Measurements from ENCODE around the gene AUTS2. TPM values are rescaled to one million over a fixed set of nuclear protein-coding genes. Genes with fewer than 3 reads are reported as not detected.

The AUTS2 gene
- total RNA-seq, 2 experiments from 2014 or later: 16.9 to 17.7 TPM

- ChIA-PET CTCF (no interaction called here), POLR2A (interaction anchor here (1.0 kb wide), 1 partner anchor 17 kb away, joined by 3 read pairs; no protein-coding TSS in a partner anchor)
- no peak for DNase-seq
- Mint-ChIP-seq H3K4me3 (no peak overlapping the region), H3K4me1 (no peaks in the 10 kb centered on the region), H3K27ac (no peak overlapping the region), H3K27me3 (no peaks in the 10 kb centered on the region), H3K9me3 (peaks cover 4% of the 10 kb centered on the region), H3K36me3 (ENCODE audit: low read depth) (no peaks in the 10 kb centered on the region)
These were observed 1032.7 kb downstream of the AUTS2 start for GRCh38 chr7:70630818-70631457.

- CTCF ChIA-PET: no interaction called here
- H3K27ac Mint-ChIP-seq: no peak overlapping the region
These were observed 1033.4 kb downstream of the AUTS2 start for GRCh38 chr7:70631718-70632117.

DNA sequence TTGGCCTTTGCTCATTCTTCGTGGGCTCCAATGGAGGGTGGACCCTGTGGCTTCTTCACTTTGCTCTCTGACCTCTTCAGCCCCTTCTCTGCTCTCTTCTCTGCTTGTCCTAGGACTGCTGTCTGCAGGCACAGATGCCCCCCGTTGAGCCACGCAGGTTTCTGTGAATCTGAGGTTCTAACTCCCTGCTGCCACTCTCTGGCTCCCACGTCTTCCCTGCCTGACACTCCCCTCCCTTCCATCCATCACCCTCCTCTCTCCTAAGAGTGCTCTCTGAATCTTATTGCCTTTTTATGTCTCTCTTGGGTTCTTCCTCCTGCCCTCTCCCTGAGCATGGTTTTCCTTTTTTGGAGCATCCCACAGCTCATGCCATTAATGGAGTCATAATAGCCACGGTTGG, 1034.1 kb downstream of the AUTS2 start:
- Mint-ChIP-seq H3K4me1 (no peaks in the 10 kb centered on the region), H3K27me3 (no peaks in the 10 kb centered on the region), H3K9me3 (no peaks in the 10 kb centered on the region), H3K4me3 (no peak overlapping the region), H3K27ac (no peak overlapping the region), H3K36me3 (ENCODE audit: low read depth) (no peaks in the 10 kb centered on the region)
- CTCF ChIA-PET: no interaction called here
- POLR2A ChIA-PET: no interaction called here
- DNase-seq: no peak

More at GRCh38 chr7:70631718-70632117, 1033.4 kb downstream of the AUTS2 start:
- Mint-ChIP-seq H3K27me3 (no peaks in the 10 kb centered on the region), H3K9me3 (peaks cover 1% of the 10 kb centered on the region), H3K4me3 (no peak overlapping the region), H3K4me1 (no peaks in the 10 kb centered on the region), H3K36me3 (ENCODE audit: low read depth) (no peaks in the 10 kb centered on the region)
- POLR2A ChIA-PET: no interaction called here
- no peak for DNase-seq

DNA sequence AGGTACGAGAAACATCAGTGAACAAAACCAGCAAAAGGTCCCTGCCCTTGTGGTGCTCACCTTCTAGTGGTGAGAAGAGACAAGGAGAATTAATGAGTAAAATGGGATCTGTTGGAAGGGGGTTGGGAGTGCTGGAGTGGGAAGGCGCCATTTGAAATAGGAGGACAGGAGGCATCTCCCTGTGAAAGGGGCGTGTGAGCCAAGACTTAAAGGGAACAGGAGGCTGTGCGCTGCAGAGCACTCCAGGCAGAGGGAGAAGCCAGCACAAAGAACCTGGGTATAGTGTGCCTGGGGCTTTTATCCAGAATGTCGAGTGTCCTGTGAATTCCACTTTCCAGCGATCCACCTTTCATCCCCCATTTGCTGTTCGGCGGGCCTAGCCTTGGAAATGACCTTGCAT, 1035.8 kb downstream of the AUTS2 start:
- Mint-ChIP-seq H3K27me3 (no peaks in the 10 kb centered on the region), H3K9me3 (no peaks in the 10 kb centered on the region), H3K27ac (no peak overlapping the region), H3K4me3 (no peak overlapping the region), H3K4me1 (no peaks in the 10 kb centered on the region), H3K36me3 (ENCODE audit: low read depth) (no peaks in the 10 kb centered on the region)
- ChIA-PET CTCF (interaction anchor here (1.4 kb wide), 1 partner anchor 14 kb away, joined by 4 read pairs; no protein-coding TSS in a partner anchor), POLR2A (no interaction called here)
- DNase-seq: no peak

DNA sequence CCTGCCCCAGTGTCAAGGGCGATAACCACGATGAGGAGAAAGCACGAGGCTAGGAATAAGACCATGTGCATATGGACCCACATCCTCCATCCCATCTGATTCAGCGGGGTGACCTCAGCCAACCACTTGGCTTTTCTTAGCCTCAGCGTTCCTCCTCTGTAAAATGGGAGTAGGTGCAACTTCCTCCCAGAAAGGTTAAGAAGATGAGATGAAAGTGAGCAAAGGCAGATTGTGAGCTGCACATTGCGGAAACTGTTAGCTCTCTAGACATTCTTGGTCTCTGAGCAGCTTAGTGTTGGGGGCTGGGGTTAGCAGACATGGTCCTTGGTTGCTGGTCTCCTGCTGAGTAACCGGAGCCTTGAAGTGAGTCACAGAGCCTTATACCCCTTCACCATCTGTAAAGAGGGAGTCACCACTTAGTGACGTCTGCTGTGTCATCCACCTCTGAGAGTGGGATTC, 1036.4 kb downstream of the AUTS2 start:
- no peak for DNase-seq
- CTCF ChIA-PET: interaction anchor here (1.4 kb wide), 1 partner anchor 14 kb away, joined by 4 read pairs; no protein-coding TSS in a partner anchor
- H3K4me1 Mint-ChIP-seq: no peaks in the 10 kb centered on the region
- H3K27me3 Mint-ChIP-seq: no peaks in the 10 kb centered on the region
- no peak overlapping the region for H3K4me3 Mint-ChIP-seq
- no peaks in the 10 kb centered on the region for H3K36me3 Mint-ChIP-seq (ENCODE audit: low read depth)
- H3K27ac Mint-ChIP-seq: no peak overlapping the region
- POLR2A ChIA-PET: no interaction called here
- H3K9me3 Mint-ChIP-seq: no peaks in the 10 kb centered on the region

DNA sequence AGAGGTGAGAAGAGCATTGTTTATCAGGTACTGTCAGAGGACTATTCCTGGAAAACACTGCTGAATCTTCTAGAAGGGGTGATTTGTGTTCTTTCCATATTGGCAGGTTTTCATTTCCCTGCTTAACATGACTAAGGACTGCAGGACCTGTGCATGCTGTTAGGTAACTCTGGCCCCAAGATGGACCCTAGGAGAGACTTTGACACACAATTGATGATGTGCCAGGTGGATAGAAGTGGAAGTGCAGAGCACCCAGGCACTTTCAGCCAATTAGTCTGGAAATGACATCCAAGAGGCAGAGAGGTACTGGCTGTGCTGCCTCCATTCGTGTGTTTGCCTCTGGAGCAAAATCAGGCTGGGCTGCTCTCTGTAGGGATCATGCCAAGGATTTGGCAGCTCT, 1037.4 kb downstream of the AUTS2 start:
- CTCF ChIA-PET: interaction anchor here (1.4 kb wide), 1 partner anchor 13 kb away, joined by 4 read pairs; no protein-coding TSS in a partner anchor

DNA sequence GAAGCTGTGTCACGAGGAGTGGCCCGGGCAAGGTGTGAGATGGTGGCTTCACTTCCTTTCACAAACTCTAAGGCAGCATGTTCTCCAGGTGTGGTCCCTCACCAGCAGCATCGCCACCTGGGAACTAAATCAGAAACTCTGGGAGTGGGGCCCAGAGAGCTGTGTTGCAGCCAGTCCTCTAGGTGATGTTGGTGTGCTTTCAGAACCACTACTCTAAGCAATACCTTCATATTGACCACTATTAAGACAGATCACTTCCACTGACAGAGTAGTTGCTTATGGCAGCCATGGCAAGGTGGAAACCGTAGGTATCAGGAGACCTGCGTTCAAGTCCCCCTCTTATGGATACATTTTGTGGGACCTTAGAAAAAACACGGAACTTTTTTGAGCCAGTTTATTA, 1037.9 kb downstream of the AUTS2 start:
- Mint-ChIP-seq H3K4me1 (no peaks in the 10 kb centered on the region), H3K9me3 (no peaks in the 10 kb centered on the region), H3K36me3 (ENCODE audit: low read depth) (no peaks in the 10 kb centered on the region), H3K4me3 (no peak overlapping the region), H3K27ac (no peak overlapping the region), H3K27me3 (no peaks in the 10 kb centered on the region)
- ChIA-PET CTCF (no interaction called here), POLR2A (no interaction called here)
- no peak for DNase-seq

More for the DNA sequence above, 1037.4 kb downstream of the AUTS2 start:
- no peak for DNase-seq
- Mint-ChIP-seq H3K27ac (no peak overlapping the region), H3K9me3 (no peaks in the 10 kb centered on the region), H3K4me3 (no peak overlapping the region), H3K4me1 (no peaks in the 10 kb centered on the region), H3K36me3 (ENCODE audit: low read depth) (no peaks in the 10 kb centered on the region), H3K27me3 (no peaks in the 10 kb centered on the region)
- POLR2A ChIA-PET: no interaction called here

GRCh38 chr7:70637726-70638125, 1039.5 kb downstream of the AUTS2 start:
- no peak overlapping the region for H3K4me3 Mint-ChIP-seq
- H3K4me1 Mint-ChIP-seq: no peaks in the 10 kb centered on the region
- POLR2A ChIA-PET: no interaction called here
- peaks cover 4% of the 10 kb centered on the region for H3K9me3 Mint-ChIP-seq
- CTCF ChIA-PET: interaction anchor here (1.3 kb wide), 1 partner anchor 61 kb away, joined by 3 read pairs; no protein-coding TSS in a partner anchor
- DNase-seq: no peak
- no peak overlapping the region for H3K27ac Mint-ChIP-seq
- H3K36me3 Mint-ChIP-seq (ENCODE audit: low read depth): no peaks in the 10 kb centered on the region
- no peaks in the 10 kb centered on the region for H3K27me3 Mint-ChIP-seq

DNA sequence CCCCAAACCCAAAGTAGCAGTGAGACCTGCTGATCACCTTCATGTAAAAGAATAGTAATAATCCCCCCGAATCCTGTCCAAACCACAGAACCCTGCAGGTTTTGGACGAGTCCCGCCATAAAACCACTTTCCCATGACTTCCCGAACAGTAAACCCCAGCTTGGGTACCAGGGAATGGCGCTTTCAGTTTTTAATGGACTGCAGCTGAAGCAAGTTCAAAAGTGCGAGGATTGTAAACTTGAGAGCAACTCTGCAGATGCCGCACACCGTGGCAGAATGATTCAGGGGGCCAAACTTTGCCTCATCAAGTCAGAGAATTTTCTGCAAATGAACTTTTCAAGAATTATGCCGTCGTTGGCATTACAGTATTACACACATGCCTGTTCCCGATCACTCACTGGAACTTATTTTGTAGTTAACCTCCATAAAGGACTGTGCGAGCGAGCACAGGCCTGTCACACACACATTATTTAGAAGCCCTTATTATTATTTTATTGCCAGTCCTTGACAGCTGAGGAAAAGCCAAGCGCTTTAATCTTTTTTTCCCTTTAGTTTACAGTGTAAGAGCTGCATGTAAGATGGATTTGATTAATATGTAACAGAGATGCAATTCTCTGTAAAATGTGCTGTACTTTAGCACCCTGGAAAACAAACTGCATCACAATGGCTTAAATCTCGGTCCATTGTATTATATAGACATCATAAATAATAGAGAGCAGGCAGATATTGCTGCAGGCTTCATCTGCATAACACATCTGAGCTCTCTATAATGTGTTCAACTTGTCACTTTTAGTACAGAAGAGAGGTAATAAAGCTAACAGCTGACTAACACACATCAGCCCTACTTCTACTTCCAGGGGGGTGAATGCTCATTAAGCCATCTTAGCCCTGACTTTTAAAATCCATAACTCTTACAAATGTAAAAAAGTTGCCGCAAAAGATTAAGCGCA, 1040.2 kb downstream of the AUTS2 start:
- no peak for DNase-seq
- H3K9me3 Mint-ChIP-seq: peaks cover 4% of the 10 kb centered on the region
- POLR2A ChIA-PET: no interaction called here
- no peaks in the 10 kb centered on the region for H3K27me3 Mint-ChIP-seq
- CTCF ChIA-PET: interaction anchor here (1.3 kb wide), 1 partner anchor 60 kb away, joined by 3 read pairs; no protein-coding TSS in a partner anchor
- no peak overlapping the region for H3K27ac Mint-ChIP-seq
- H3K36me3 Mint-ChIP-seq (ENCODE audit: low read depth): no peaks in the 10 kb centered on the region
- no peak overlapping the region for H3K4me3 Mint-ChIP-seq
- H3K4me1 Mint-ChIP-seq: no peaks in the 10 kb centered on the region

DNA sequence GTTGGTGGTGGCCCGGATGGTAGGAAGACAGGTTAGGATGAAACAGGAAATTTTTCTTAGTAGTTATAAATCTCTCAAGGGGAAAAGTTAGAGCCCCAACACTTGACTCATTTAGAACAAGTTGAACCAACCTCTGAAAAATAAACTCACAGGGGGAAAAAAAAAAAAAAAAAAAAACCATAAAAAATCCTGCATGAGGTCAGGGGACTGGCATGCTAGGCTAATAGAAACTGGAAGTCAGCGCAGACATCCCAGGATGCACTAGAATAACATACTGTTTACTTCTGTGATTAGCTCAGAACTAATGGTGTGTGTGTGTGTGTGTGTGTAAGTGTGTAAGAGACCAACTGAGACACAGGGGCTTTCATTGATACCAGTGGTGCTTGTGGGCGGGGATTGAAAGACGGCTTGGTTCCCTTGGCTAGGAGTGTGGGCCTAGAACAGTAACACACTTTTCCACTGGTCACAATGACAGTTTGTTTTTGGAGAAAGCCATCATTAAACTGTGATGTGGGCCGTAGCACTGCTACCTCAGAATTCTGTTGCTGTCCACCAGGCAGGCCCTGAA, 1042.1 kb downstream of the AUTS2 start:
- no peaks in the 10 kb centered on the region for H3K36me3 Mint-ChIP-seq (ENCODE audit: low read depth)
- no peak for DNase-seq
- ChIA-PET POLR2A (no interaction called here), CTCF (no interaction called here)
- H3K9me3 Mint-ChIP-seq: peaks cover 4% of the 10 kb centered on the region
- H3K27ac Mint-ChIP-seq: no peak overlapping the region
- H3K4me3 Mint-ChIP-seq: no peak overlapping the region
- H3K27me3 Mint-ChIP-seq: peaks cover 2% of the 10 kb centered on the region
- H3K4me1 Mint-ChIP-seq: no peaks in the 10 kb centered on the region

DNA sequence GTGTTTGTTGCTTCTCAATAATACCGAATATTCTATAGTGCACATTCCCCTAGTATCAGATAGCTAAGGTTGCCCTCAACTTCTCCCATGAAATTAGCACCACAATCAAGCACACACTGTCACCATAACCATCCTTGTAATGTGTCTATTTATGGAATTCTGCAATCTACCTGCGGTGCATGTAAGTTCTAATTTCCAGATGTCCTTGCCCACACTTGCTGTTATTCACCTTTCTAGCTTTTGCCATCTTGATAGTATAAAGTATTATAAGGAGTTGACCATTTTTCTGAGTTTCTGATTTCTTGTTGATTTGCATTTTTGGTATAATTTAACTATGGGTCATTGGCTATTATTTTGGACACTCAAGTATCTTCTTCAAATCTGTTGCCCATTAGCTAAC, 1043.6 kb downstream of the AUTS2 start:
- Mint-ChIP-seq H3K4me3 (no peak overlapping the region), H3K27ac (no peak overlapping the region), H3K36me3 (ENCODE audit: low read depth) (no peaks in the 10 kb centered on the region), H3K9me3 (peaks cover 6% of the 10 kb centered on the region), H3K27me3 (peaks cover 7% of the 10 kb centered on the region), H3K4me1 (no peaks in the 10 kb centered on the region)
- ChIA-PET CTCF (no interaction called here), POLR2A (no interaction called here)
- no peak for DNase-seq

DNA sequence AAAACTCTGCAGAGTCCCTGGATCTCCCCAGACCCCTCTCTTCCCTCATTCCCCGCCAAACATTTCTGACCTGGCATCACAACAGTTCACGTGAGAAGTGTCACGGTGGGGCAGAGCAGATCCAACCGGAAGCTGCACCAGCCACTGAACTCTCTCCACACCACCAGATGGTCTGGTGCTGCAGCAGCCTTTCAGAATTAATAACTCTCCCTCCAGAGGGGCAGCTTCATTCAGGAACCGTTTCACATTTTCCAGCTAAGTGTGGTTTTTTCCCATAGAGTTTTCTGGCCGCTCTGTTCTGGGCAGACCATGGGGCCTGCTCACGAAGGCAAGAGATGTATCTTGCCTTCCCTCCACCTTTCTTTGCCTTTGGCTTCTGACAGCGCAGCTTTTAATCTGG, 1047.0 kb downstream of the AUTS2 start:
- no peak overlapping the region for H3K27ac Mint-ChIP-seq
- no peak for DNase-seq
- ChIA-PET POLR2A (no interaction called here), CTCF (no interaction called here)
- H3K4me3 Mint-ChIP-seq: no peak overlapping the region
- H3K4me1 Mint-ChIP-seq: peaks cover 21% of the 10 kb centered on the region
- no peaks in the 10 kb centered on the region for H3K36me3 Mint-ChIP-seq (ENCODE audit: low read depth)
- H3K9me3 Mint-ChIP-seq: peaks cover 6% of the 10 kb centered on the region
- H3K27me3 Mint-ChIP-seq: peaks cover 7% of the 10 kb centered on the region

DNA sequence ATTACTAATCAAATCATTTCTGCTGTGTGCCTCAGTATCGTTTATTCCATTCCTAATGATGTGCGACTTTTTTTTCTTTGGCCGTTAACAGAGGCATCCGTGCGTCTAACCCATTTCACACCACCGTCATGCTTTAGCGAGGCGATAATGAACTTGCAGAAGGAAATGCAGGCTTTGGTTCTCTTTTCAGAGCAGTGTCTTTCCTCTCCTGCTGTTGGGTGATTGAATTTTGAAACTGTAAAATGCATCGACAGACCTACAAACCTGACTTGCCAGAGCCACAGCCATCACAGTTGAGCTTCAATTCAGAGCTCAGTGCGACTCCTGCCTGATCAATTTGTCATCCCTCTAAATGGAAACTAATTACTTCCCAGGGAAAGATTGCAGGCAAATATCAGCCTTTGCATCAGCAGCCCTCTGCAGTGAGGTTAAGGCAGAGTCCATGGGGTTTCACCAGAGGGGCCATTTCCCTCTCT, 1047.6 kb downstream of the AUTS2 start:
- no peak for DNase-seq
- peaks cover 7% of the 10 kb centered on the region for H3K27me3 Mint-ChIP-seq
- H3K9me3 Mint-ChIP-seq: peaks cover 10% of the 10 kb centered on the region
- ChIA-PET CTCF (no interaction called here), POLR2A (no interaction called here)
- no peaks in the 10 kb centered on the region for H3K36me3 Mint-ChIP-seq (ENCODE audit: low read depth)
- peaks cover 21% of the 10 kb centered on the region for H3K4me1 Mint-ChIP-seq
- H3K27ac Mint-ChIP-seq: no peak overlapping the region
- H3K4me3 Mint-ChIP-seq: no peak overlapping the region
